GM10847 (cell line): Measurements from ENCODE around the gene PTPRN2.

Experiments
- POLR2A ChIP-seq: IDR thresholded peaks from 2 replicates; pipeline ENCODE4 v1.6.1; 2011; ENCODE audit not compliant: insufficient read length; ENCODE audit errors: extremely low read depth

The PTPRN2 gene

DNA sequence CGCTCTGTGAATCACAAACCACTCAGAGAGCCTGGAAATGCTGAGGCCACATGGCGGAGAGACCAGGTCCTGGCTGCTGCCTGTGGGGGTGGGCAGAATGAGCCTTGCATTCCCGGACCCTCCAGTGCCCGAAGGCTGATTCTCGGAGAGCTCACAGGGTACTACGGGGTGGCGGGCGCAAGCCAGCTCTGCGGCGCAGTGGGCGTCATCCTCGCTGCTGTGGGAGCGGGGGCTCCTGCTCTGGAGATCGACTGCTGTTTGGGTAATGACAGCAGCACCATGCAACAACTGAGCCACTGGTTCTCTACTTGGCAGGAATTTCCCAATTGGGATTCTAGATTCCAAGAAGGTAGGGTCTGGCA, 108.0 kb downstream of the PTPRN2 start:
- no peak for TF ChIP-seq POLR2A

DNA sequence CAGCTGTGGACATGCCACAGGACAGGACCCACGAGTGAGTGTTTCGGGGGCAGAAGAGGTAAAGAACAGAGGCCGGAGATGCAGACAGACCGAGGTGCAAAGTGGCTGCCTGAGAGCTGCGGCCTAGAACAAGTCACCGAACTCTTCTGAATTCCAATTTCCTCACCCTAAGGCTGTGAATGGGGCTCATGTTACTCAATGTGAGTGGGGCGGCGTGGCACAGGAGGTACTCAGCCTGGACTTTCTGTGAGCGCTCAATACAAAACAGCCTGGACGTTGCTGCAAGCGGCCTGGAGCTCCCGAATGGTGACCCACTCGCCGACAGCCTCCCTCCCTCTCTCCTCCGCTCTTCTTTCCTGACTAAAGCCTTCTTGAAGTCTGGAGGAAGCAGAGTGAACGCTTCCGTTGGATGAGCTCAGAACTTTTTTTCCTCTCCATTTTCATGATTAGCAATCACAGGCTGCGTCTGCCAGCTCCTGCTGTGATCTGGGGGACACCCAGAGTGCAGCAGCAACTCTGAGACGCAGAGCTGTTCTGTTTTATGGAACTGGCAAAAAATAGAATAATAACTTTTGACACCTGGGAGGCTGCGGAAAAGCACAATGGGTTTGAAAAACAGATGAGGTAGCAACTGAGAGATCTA, 108.5 kb downstream of the PTPRN2 start:
- TF ChIP-seq POLR2A, result no peak

DNA sequence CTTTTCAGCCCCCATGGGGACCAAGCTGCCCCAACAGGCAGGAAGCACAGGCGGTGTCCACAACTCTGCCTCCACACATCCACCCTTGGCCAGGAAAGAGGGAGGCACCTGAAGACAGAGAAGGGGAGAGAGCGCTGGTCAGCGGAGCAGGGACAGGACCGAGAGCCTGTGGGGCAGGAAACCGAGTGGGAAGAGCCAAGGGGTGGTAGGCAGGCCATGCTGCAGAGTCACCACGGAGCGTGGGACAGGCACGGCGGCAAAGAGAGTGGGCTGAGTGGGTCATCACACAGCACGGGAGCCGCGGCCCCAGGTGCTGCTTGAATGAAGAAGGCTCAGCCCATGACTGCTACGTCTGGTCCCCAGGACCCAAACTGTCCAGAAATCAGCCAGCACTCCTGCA, 109.8 kb downstream of the PTPRN2 start:
- TF ChIP-seq POLR2A, result no peak

DNA sequence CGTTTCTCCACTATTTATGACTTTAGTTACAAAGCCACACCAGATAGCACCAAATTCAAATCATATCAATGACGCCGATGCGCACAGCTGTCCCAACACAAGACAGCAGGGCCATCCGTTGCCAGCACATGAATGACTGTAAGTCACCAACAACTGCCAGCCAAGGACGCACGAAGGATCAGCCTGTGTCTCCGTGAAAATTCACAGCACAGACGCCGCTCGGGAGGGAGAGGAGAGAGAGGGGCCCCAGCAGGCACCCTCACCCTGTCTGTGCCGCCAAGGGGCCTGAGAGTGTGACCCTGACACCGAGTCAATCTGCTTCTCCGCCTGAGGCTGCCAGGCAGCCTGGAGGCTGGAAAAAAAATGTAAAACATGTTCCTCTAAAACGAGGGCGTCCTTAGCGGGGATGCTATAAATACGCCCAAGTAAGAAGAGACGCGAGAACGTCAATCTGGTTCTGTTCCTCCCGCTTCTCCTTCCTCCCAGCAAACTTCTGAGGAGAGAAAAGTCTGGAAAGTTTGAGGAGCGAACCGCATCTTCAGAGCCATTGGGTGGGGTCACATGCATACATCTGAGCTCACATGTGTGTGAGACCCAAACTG, 111.2 kb downstream of the PTPRN2 start:
- TF ChIP-seq POLR2A, result no peak

DNA sequence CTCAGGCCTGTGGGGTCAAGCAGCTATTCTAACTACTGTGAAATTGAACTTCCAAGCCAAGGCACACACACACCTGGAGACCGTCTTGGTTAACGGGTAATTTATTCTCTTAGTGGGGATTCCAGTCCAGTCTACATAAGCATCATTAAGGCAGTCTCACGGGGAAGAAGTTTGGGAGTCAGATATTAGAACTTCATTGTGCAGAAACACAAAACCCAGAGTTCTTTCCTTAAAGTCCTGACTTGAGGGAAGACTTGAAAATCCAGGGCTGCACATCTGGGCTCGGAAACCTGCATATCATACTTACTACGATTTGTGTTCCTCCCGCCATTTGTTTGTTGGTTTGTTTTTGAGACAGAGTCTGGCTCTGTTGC, 112.0 kb downstream of the PTPRN2 start:
- TF ChIP-seq POLR2A, result no peak

DNA sequence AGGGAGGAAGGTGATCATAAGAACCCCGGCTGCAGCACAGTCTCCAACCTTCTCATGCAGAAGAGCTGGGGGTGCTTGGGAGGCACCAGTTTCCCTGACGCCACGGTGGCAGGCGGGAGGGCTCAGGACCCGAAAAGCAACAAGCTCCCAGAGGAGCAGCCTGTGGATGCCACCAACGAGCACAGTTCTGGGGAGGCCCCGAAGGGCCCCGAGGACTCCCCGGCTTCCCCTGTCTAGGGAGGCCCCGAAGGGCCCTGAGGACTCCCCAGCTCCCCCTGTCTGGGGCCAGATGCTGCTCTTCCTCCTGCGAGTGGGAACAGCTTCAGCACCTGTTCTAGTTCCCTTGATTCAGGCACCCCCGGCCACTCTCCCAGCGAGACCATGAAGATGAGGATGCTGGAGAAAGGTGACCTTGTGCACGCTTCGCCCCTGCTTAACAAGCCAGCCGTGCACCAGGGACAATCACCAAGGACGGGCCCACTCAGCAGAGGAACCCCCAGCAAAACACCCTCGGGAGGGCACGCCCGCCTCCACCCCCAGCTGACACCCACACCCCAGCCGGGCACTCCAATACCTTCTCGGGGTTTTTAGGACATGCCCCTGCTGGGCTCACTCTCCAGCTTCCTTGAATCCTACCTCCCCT, 112.5 kb downstream of the PTPRN2 start:
- no peak for TF ChIP-seq POLR2A

DNA sequence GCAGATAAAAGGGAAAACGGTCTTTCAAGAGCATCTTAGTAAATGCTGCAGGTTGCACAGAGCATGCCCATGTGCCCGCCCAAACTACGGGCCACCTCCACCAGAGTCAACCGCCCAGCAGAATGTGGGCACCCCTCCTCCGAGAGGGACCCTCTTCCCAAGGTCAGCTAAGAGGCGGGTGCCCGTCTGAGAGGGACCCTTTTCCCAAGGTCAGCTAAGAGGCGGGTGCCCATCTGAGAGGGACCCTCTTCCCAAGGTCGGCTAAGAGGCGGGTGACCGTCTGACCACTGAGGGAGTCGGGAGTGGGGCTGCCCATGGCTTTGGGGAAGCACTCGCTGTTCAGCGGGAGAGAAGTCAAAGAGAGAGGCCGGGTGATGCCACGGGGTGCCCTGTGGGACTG, 113.1 kb downstream of the PTPRN2 start:
- TF ChIP-seq POLR2A, result no peak

DNA sequence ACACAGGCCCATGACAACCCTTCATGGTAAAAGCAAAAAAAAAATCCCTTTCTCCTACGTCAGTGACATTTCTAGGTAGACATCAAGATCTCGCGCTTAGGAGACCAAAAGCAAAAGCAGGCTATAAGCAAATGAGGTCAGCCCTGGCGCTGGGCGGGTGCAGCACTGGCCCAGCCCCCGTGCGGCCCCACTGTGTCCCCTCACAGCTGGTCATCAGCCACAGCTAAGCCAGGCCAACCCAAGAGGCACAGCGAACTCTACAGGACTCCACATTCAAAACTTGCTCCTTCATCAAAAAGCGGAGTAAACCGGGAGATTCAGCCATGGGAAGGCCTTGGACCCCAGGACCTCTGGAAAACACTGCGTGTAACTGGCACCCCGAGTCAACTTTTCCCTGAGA, 113.7 kb downstream of the PTPRN2 start:
- TF ChIP-seq POLR2A, result no peak

DNA sequence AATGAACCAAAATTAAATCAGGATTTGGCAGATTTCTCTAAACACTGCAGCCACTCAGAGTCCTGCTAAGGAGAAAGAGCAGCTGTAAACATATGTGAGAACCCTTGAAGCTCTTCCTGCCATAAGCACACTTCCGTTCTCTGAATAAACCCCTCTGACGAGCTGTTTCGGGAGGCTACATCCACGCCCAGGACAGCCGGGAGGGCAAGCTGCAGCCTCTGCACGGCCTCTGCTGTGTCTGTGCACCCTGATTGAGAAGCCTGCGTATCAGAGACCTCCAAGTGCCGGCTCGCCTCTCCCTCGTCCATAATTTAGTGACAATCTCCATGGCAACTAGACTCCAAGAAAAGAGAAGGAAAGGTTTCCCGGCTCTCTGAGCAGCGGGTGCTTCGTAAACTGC, 114.4 kb downstream of the PTPRN2 start:
- TF ChIP-seq POLR2A, result no peak

DNA sequence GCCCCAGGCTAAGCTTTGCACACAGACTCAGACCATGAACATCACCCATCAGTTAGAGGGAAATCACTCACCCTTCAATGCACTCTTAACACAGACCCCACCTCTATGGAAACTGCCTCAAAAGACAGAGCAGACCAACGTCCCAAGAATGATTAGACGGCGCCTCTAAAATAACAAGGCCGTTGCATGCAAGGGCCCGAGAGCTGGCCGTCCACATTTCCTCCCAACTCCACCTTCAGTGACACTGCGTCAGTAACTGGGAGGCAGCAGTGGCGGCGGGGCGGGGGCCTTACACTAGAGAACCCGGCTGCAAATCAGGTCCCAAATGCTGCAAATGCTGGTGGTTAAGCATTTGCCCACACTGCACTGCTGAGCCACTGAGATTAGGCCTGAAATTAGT, 115.0 kb downstream of the PTPRN2 start:
- TF ChIP-seq POLR2A, result no peak

DNA sequence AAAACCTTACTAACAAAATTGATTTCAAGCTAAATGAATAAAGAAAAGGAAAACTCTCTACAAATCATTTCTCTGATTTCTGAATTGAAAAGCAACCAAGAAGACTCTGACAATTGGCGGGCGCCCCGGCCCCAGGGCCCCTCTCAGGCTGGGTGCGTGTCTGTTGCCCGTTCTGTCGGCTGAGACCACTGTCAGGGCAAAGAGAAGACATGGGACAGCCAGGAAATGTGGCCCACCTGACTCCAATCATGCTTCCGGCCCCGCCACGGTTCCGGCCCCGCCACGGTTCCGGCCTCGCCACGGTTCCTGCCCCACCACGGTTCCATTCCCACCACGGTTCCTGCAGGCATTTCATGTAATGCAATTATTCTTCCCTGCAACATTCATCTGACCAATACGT, 115.9 kb downstream of the PTPRN2 start:
- TF ChIP-seq POLR2A, result no peak

DNA sequence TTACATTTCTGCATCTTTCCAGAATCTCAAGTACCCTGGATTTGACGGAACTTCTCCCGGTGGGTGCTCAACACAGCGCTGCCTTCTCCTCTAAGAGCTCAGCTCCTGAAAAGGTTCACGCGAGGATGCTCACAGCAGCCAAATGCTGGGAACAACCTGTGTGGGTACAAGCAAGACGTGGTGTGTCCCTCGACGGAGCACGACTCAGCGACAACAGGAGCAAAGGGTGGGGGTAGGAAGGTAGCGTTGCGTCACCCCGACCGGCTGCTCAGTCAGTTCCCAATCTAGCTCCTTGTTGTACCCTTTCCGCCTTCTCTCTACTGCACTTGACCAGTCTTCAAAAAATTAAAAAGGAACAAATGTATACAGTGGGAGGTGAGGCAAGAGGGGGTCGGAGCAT, 117.3 kb downstream of the PTPRN2 start:
- TF ChIP-seq POLR2A, result no peak

DNA sequence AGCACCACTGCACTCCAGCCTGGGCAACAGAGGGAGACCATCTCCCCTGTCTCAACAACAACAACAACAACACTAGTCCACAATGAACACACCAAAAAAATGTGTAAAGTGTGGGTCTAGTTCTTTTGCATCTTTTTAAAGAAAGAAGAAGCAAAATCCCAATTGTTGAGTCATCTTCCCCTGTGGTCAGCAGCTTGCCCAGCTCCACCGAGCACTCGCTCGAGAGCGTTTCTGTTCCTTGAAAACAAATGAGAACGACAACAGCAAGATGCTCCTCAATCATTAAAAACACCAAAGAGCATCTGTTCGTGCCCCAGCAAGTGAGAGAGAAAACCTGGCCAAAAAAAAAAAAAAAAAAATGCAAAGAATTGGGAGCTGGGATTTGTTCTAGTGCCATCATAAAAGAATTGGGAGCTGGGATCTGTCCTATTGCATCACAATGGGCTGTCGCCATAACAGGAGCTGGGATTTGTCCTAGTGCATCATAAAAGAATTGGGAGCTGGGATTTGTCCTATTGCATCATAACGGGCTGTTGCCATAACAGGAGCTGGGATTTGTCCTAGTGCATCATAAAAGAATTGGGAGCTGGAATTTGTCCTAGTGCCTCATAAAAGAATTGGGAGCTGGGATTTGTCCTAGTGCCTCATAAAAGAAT, 118.1 kb downstream of the PTPRN2 start:
- TF ChIP-seq POLR2A, result no peak

DNA sequence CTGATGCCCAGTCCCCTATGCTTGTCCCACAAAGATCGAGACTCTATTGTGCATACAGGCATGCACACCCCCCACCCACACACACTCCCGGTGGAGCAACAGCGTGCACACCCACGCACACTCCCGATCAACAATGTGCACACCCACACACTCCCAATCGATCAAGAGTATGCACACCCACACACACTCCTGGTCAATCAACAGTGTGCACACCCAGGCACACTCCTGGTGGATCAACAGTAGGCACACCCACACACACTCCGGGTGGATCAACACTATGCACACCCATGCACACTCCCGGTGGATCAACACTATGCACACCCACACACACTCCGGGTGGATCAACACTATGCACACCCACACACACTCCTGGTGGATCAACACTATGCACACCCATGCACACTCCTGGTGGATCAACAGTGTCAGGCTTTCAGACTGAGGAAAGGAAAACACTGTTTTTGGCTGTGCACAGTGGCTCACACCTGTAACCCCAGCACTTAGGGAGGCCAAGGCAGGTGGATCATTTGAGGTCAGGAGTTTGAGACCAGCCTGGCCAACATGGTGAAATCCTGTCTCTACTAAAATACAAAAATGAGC, 118.8 kb downstream of the PTPRN2 start:
- TF ChIP-seq POLR2A, result no peak

DNA sequence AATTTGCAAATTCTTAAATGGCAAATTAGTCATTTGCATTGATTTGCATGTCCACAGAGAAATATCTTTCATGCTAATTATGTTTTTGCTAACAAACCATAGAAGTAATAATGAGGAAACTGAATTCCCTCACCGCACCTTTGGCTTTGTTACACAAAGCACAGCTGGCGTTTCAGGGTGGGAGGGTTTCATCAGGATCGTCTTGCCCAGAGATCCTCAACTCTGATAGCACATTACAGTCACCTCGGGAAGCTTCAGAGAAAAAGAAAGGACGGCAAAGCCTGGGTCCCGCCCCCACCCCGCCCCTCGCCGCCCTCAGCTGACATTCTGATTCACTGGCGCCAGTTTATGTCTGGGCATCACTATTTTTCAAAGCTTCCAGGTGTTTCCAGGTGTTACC, 119.4 kb downstream of the PTPRN2 start:
- no peak for TF ChIP-seq POLR2A

DNA sequence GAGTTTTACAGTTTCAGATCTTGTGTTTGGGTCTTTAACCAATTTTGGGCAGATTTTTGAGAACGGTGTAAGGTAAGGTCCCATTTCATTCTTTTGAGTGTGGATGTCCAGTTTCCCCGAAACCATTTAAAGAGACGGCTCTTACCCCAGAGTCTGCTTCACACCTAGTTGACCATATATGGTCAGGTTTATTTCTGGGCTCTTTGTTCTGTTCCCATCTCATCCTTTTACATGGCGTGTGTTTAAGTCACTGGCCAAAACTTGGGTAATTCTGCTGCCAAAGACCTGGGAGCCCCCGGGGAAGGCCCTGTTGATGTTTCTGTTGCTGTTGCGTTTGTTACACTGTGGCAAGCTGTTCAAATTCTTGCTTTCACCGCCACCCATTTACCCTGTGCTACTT, 120.1 kb downstream of the PTPRN2 start:
- no peak for TF ChIP-seq POLR2A

DNA sequence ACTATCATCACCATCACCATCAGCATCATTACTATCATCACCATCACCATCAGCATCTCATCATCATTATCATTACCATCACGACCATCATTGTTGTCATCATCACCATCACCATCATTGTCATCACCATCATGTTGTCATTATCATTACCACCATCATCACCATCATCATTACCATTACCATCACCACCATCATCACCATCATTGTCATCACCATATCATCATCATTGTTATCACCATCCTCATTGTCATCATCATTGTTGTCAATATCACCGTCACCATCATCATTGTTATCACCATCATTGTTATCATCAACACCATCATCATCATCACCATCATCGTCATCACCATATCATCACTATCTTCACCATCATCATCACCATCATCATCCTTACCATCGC, 124.3 kb downstream of the PTPRN2 start:
- TF ChIP-seq POLR2A, result no peak

DNA sequence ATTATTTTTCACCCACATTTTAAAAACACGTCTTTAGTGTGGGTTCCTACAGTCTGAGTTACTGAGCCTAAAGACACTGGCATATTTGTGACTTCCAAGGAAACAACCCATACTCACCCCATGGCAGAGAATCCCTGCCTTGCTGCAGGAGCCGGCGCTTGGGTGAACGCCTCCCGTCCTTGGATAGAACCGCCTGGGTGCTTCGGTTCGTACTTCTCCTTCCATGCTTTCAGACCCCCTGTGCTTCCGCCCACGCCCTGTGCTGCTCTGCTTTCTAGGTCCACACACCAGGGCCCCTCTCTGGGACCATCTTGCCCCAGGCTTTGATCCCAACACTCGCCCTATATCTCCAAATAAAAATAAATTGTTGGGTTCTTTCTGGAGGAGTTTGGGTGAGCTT, 125.8 kb downstream of the PTPRN2 start:
- TF ChIP-seq POLR2A, result no peak
